Uterus (tissue), 4 donors: ENCODE results near the gene ADARB1. TPM values are rescaled to one million over a fixed set of nuclear protein-coding genes. Genes with fewer than 3 reads are reported as not detected.

Experiments
- DNase-seq, 2 donors: peaks; one replicate each; pipeline ENCODE4 v3.0.0-alpha.2; 2019 to 2020
- H3K27ac ChIP-seq, 2 donors: fragments of 200-600 bp; sonication (generic); 1 replicate in 1 of 2; 2 replicates in 1 of 2; pipeline ENCODE4 v1.5.1; 2016 to 2018
- H3K27me3 ChIP-seq, 2 donors: fragments of 200-600 bp; sonication (generic); one replicate each; pipeline ENCODE4 v1.5.1; 2018 to 2019; ENCODE audit warnings: control low read depth in 1 of 2
- H3K36me3 ChIP-seq, 2 donors: fragments of 200-600 bp; sonication (generic); one replicate each; pipeline ENCODE4 v1.5.1; 2019; ENCODE audit warnings: control low read depth in 1 of 2
- H3K4me1 ChIP-seq, 2 donors: fragments of 200-600 bp; sonication (generic); one replicate each; pipeline ENCODE4 v1.5.1; 2018 to 2019; ENCODE audit warnings: control low read depth in 1 of 2
- H3K4me3 ChIP-seq, 2 donors: fragments of 200-600 bp; sonication (generic); 1 replicate in 1 of 2; 2 replicates in 1 of 2; pipeline ENCODE4 v1.5.1; 2018 to 2019; ENCODE audit warnings: mild to moderate bottlenecking in 1 of 2
- H3K9me3 ChIP-seq, 2 donors: fragments of 200-600 bp; sonication (generic); one replicate each; pipeline ENCODE4 v1.5.1; 2019; ENCODE audit warnings: control low read depth in 1 of 2
- POLR2A ChIP-seq, 2 donors: fragments of 450-650 bp; IDR thresholded peaks; one replicate each; pipeline ENCODE4 v1.6.1; 2016; ENCODE audit warnings: antibody characterized with exemption in 2 of 2, mild to moderate bottlenecking in 1 of 2, moderate library complexity in 1 of 2
- intact Hi-C: fragments of 100-400 bp; cut with DNase I; formaldehyde crosslinking; loops from one replicate; pipeline ENCODE4 v1.15.1; 2023; ENCODE audit warnings: low total_unique reads
- total RNA-seq, 4 donors: library from RNA; depleted of rRNA in 3 of 4; stranded (reverse); fragments of >200 nt in 3 of 4; gene quantifications; one replicate each; pipeline versions ENCODE4 v1.1.0 to v1.2.4, GENCODE V29; 2014 to 2023
- TF ChIP-seq, protein P1 (sequence below), 4 experiments: fragments of 200-600 bp in 2 of 4; fragments of 450-650 bp in 2 of 4; sonication (generic) in 2 of 4; IDR thresholded peaks; one replicate each; pipeline ENCODE4 v1.5.1; 2016 to 2019; ENCODE audit warnings: antibody characterized with exemption in 4 of 4, mild to moderate bottlenecking in 2 of 4, moderate library complexity in 1 of 4
- donor health status: DM: yes; HTN: yes; CAD: no.

The ADARB1 gene
- total RNA-seq, 4 donors from 2014 or later = 21.8 to 69.6 (median 43.3) TPM

DNA sequence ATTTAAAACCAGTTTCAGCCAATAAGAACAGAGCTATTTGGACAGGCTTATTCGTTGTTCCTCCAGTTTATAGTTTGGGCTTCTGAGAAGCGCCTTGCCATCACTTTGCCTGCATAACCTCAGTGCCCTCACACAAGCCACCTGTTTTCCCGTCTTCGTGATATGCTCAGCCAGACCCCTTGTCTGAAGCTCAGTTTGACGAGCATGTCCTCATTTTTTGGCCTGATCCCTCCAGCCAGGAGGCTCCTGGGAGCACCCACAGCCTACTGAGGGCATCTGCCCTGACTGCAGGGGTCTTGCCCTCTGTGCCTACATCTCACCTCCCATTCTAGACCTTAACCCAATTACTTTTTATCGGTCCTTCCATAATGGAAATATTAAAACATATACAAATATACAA, 95.3 kb downstream of the ADARB1 start:
- H3K27me3 ChIP-seq = no peaks in the 10 kb centered on the region
- H3K36me3 ChIP-seq = no peaks in the 10 kb centered on the region
- H3K4me1 ChIP-seq = no peaks in the 10 kb centered on the region
- H3K27ac ChIP-seq = no peak overlapping the region
- intact Hi-C loops = loop anchor here (10.0 kb wide), 1 partner anchor 955 kb away; no protein-coding TSS in a partner anchor
- DNase-seq = no peak
- TF ChIP-seq, protein P1, sequence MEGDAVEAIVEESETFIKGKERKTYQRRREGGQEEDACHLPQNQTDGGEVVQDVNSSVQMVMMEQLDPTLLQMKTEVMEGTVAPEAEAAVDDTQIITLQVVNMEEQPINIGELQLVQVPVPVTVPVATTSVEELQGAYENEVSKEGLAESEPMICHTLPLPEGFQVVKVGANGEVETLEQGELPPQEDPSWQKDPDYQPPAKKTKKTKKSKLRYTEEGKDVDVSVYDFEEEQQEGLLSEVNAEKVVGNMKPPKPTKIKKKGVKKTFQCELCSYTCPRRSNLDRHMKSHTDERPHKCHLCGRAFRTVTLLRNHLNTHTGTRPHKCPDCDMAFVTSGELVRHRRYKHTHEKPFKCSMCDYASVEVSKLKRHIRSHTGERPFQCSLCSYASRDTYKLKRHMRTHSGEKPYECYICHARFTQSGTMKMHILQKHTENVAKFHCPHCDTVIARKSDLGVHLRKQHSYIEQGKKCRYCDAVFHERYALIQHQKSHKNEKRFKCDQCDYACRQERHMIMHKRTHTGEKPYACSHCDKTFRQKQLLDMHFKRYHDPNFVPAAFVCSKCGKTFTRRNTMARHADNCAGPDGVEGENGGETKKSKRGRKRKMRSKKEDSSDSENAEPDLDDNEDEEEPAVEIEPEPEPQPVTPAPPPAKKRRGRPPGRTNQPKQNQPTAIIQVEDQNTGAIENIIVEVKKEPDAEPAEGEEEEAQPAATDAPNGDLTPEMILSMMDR (IDR thresholded peaks at IDR 0.05) = no peak
- no peak for TF ChIP-seq POLR2A (IDR thresholded peaks at IDR 0.05)
- H3K4me3 ChIP-seq = no peak overlapping the region
- no peaks in the 10 kb centered on the region for H3K9me3 ChIP-seq

DNA sequence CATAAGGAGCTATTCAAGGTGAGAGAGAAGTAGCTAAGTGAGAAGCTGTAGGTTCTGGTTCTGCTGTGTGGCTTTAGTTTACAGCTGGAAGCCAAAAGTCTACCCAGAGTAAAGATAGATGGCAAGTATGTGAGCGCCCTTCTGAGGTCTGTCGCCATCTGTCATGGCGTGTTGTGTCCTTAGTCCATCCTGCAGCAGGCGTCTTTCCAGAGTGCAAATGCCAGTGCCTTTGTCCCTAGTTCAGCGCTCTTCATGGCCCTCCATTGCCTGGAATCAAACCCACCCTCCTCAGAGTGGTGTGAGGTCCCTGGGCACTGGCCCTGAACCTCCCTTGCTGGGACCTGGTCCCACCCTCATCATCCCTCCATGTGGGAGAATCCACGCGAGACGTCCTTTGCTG, 96.6 kb downstream of the ADARB1 start:
- Histone ChIP-seq H3K27me3 (no peaks in the 10 kb centered on the region), H3K4me3 (no peak overlapping the region), H3K36me3 (no peaks in the 10 kb centered on the region), H3K27ac (no peak overlapping the region), H3K4me1 (no peaks in the 10 kb centered on the region), H3K9me3 (no peaks in the 10 kb centered on the region)
- no peak for DNase-seq
- intact Hi-C loops = loop anchor here (10.0 kb wide), 1 partner anchor 954 kb away; no protein-coding TSS in a partner anchor
- TF ChIP-seq POLR2A (IDR thresholded peaks at IDR 0.05) = no peak
- TF ChIP-seq, protein P1 (IDR thresholded peaks at IDR 0.05) = no peak

DNA sequence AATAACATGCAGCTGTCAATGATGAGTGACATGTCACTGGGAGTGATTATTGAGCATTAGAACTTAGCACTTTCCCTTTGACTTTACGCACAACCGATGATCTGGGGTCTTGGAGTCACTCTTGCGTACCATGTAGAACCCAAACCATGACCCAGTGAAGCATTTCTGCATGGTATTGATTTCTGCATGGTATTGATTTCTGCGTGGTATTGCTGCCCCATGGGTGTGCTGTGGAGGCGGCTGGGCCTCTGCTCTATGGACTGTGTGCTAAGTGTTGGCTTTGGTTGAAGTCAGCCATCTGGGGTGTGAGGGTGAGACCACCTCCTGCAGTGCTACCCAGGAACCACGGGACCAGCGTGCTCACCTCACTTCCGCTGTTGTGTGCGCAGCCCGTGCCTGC, 98.0 kb downstream of the ADARB1 start:
- Histone ChIP-seq H3K27me3 (no peaks in the 10 kb centered on the region), H3K27ac (no peak overlapping the region), H3K36me3 (no peaks in the 10 kb centered on the region), H3K9me3 (no peaks in the 10 kb centered on the region), H3K4me3 (no peak overlapping the region), H3K4me1 (no peaks in the 10 kb centered on the region)
- DNase-seq = no peak
- TF ChIP-seq, protein P1 (IDR thresholded peaks at IDR 0.05) = no peak
- TF ChIP-seq POLR2A (IDR thresholded peaks at IDR 0.05) = no peak
- intact Hi-C loops = loop anchor here (10.0 kb wide), 1 partner anchor 952 kb away; no protein-coding TSS in a partner anchor

DNA sequence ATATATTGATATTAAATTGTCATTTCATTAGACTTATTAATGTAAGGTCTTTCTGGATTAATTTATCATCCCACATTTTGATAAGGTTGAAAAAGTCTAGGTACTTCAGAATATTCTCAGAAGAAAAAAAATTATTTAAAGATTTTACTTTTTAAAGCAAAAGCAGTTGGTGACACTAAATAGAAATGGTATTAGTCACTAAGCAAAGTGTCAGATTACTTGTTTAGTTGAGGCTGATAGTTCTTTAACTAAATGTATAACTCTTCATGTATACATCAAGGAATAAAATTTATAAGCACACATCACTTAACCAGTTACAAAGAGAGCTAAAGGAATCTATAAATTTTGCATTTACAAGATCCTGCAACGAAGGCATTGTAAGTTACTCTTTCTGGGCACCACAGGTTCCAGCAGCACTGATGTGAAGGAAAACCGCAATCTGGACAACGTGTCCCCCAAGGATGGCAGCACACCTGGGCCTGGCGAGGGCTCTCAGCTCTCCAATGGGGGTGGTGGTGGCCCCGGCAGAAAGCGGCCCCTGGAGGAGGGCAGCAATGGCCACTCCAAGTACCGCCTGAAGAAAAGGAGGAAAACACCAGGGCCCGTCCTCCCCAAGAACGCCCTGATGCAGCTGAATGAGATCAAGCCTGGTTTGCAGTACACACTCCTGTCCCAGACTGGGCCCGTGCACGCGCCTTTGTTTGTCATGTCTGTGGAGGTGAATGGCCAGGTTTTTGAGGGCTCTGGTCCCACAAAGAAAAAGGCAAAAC, 101.1 kb downstream of the ADARB1 start:
- intact Hi-C loops = loop anchor here (10.0 kb wide), 1 partner anchor 949 kb away; no protein-coding TSS in a partner anchor
- H3K27me3 ChIP-seq = no peaks in the 10 kb centered on the region
- no peak overlapping the region for H3K27ac ChIP-seq
- H3K36me3 ChIP-seq = no peaks in the 10 kb centered on the region
- no peak overlapping the region for H3K4me3 ChIP-seq
- TF ChIP-seq, protein P1 (IDR thresholded peaks at IDR 0.05) = no peak
- no peak for TF ChIP-seq POLR2A (IDR thresholded peaks at IDR 0.05)
- H3K9me3 ChIP-seq = no peaks in the 10 kb centered on the region
- H3K4me1 ChIP-seq = no peaks in the 10 kb centered on the region
- no peak for DNase-seq

DNA sequence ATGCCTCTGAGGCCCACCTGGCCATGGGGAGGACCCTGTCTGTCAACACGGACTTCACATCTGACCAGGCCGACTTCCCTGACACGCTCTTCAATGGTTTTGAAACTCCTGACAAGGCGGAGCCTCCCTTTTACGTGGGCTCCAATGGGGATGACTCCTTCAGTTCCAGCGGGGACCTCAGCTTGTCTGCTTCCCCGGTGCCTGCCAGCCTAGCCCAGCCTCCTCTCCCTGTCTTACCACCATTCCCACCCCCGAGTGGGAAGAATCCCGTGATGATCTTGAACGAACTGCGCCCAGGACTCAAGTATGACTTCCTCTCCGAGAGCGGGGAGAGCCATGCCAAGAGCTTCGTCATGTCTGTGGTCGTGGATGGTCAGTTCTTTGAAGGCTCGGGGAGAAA, 101.8 kb downstream of the ADARB1 start:
- intact Hi-C loops = loop anchor here (10.0 kb wide), 1 partner anchor 949 kb away; no protein-coding TSS in a partner anchor
- H3K27ac ChIP-seq = no peak overlapping the region
- no peaks in the 10 kb centered on the region for H3K36me3 ChIP-seq
- DNase-seq = no peak
- no peak overlapping the region for H3K4me3 ChIP-seq
- TF ChIP-seq, protein P1 (IDR thresholded peaks at IDR 0.05) = no peak
- TF ChIP-seq POLR2A (IDR thresholded peaks at IDR 0.05) = no peak
- H3K9me3 ChIP-seq = no peaks in the 10 kb centered on the region
- H3K27me3 ChIP-seq = no peaks in the 10 kb centered on the region
- H3K4me1 ChIP-seq = no peaks in the 10 kb centered on the region
